ENCODE data around the gene FGR.
A peak's percentile ranks its signal among the peaks of the same experiment; 100 is the strongest.
"Not testable (repeated sequence)": the region's sequence is repeated elsewhere in the genome, so short reads cannot be mapped to it uniquely, and the experiment has no call there.

FGR gene

DNA sequence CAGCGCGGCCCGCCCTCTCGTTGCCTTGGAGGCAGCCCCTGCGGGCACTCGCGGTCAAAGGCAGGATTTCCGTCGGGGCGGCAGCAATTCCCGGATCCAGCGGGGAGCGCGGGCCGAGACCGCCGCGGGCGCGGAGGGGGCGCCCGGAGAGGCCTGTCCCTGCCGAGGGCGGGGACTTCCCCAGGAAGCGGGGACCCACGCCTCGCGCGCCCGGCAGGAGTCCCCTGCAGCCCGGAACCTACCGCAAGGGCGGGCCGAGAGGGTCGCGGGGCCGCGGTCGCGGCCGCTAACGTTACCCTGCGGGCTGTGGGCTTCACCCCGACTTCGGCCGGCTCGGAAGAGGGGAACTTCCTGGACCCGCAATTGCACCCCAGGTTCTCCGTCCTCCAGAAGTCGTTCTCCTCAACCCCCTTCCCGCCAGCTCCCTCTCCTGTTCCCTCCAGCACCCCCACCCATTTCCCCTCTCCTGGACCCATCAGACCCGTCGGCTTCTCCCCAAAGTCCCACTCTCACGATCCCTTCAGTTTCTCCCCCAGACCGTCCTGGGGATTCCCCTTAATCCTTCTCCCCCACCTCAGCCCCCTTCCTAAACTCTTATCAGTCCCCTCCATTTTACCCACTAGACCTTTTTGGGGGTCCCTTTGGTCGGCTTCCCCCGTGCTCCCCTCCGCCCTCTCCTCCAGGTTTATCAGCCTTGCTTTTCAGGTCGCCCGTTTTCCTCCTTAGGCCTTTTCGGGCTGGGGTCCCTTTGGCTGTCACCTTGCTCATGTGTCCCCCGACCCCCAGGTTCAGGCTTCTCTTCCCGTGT lies 604 bp downstream of the FGR start:
- peak; percentile 40 for DNase-seq

DNA sequence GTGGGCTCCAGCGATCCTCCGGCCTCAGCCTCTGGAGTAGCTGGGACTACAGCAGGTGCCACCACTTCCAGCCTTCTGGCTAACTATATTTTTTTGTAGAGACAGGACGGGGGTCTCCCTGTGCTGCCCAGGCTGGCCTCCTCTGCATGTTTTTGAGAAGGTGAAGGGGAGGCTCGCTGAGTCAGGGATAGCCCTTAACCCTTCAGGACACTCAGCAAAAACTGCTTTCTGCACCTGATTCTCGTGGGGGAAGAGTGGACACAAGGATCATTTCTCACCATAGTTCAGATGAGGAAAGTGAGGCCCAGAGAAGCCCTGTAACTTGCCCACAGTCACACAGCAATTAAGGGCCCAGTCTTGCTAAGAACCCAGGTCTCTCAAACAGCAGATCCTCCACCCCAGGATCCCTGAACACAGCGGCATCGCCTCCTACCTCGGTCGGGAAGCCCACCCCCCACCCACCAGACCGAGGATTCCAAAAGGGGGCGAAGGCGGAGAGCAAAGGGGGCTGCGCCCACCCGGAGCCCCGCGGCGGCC lies 1.3 kb downstream of the FGR start:
- no peak for DNase-seq

DNA sequence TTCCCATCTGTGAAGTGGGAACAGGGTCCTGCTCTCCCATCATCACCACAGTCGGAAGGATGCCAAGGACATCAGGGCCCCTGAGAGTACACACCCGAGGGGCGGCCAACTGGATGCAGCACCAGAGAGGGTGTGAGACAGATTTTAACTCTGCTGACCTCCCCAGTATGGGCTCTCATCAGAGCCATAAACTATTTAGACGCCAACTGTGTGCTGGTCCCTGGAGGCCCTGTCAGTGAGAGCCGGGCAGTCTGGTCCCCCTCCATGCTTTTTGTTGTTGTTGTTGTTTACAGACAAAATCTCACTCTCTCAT lies 1.7 kb downstream of the FGR start:
- no peak for DNase-seq

DNA sequence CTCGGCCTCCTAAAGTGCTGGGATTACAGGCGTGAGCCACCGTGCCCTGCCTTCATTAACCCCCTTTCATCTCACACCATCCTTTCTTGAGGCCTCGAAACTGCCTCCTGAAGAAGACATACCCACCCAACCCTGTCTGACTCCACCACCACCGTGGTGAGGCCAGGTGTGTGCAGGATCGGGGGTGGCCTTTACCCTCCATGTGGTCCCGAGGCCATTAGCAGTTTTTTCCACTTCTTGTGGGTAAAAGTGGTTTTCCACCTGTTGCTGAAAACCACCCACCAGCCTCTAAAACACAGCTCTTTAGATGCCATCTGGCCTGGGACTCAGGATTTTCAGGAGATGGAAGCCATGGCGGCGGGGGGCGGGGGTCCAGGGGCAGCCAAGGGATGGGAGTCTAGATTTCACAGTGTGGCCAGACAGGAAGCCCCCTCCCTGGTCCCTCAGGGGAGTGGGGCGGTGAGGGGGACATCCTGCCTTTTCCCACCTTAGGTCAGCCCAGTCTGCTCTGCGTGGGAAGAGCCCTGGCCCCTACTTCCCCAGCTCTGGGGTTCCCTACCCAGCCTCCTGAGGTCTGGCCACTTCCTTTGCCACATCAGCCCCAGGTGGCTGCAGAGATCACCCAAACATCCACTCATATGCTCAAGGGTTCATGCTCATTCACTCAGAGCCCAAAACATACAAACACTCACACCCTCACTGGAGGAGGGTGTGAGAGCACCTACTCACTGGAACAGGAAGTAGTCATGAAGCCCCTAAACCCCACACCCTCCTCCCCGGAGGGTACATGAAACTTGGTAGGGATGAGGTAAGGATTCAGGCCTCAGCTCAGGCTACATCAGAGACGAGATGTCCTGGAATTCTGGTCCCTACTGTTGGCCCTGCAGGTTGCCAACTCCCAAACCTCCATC lies 2.3 kb downstream of the FGR start:
- DNase-seq, result peak; percentile 79

DNA sequence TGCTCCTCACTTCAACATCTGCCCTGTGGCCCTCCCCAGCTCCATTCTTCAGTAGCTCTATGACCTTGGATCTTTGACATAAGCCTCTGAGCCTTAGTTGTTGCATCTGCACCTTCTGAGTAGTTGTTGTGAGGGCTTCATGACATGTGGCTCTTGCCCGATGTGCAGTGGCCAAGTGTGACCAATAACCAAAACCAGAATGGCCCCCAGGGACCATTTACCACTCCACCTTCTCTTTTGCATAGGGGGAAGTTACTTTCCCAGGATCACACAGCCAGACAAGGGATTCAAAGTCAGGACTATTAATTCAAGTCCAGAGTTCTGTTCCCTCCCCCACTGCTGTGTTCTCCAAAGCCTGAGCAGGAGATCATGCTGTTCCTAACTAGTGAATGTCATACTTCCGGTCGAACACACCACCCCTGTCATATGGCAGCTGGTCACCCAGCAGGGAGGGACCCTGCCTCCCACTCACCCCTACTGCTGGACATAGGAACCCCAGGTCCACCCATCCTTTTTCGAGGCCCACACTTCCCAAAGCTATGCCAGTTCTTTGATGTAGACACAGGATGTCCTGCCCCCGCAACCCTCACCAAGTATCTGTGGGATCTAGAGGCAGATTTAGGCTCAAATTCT lies 4.0 kb downstream of the FGR start:
- no peak for DNase-seq

DNA sequence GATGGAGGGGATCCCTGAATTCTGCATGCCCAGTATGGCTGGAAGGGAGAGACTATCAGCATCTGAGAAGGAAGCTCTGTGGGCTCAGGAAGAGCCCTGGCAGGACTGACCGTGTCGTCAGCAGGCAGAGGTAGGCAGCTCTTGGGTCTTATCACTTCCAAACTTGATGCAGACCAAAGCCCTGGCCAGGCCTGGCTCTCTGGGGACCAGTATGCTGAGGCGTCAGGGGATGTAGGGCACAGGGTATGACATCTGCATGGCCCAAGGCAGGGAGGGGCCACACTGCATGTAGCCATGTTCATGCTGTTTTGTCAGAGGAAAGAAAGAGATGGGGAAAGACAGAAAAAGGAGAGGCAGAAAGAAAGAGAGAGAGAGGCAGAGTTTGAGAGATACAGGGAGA lies 6.3 kb downstream of the FGR start:
- no peak for DNase-seq

DNA sequence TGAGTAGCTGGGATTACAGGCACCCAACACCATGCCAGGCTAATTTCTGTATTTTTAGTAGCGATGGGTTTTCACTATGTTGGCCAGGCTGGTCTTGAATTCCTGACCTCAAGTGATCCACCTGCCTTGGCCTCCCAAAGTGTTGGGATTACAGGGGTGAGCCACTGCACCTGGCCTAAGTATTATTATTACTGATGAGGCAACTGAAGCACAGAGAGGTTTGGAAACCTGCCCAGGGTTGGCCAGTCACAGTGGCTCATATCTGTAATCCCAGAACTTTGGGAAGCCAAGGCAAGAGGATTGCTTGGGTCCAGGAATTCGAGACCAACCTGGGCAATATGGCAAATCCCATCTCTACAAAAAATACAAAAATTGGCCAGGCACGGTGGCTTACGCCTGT lies 7.3 kb downstream of the FGR start:
- not testable (repeated sequence) for DNase-seq

DNA sequence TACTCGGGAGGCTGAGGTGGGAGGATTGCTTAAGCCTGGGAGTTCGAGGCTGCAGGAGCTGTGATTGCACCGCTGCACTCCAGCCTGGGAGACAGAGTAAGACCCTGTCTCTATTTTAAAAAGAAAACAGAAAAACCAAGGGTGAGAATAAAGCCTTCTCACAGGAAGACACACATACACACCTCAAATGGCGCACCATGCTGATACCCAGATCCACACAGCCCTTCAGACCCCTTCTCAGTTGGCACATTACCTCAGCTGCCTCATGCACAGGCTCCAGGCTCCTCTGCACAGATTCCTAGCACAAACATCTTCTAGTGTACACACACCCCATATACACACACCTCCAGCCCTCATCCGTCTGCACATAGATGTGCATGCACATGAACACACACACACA lies 7.9 kb downstream of the FGR start:
- DNase-seq, result no peak

DNA sequence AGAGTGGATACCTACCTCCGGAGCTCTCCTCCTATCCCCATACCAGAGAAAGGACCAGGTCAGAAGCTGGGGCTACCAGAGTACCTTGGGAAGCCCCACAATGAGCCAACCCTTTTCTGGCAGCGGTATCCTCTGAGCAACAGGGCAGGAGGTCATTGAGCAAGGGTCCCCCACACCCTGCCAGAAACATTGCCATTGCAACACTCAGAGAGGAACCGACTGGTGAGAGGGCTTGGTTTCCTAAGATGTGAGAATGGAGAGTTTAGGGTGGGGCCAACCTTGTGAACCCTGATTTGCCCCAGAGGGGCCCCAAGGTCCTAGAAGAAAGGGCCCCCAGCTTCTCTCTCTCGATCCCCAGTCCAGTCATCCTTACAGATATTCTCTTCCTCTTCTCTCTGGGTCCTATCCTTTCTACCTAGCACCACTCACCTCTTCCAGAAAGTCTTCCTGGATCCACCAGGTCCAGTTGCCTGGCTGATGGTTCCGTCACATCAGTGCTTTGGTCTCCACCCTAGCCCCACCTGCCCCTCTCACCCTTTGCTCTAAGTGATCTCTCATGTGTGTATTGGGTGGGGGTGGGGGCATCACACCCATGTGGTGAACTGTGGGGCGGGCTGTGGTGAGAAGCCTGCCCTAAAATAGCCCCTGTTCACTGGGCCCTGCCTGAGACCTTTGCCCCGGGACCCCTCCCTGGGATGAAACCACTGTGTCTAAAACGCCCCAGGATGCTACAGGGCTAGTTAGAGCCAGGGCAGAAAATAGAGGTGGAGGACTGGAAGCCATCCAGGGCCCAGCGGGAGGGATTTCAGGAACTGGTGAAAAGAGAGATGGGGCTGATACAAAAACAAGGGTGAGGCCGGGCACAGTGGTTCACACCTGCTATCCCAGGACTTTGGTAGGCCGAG lies 8.7 kb downstream of the FGR start:
- no peak for DNase-seq

DNA sequence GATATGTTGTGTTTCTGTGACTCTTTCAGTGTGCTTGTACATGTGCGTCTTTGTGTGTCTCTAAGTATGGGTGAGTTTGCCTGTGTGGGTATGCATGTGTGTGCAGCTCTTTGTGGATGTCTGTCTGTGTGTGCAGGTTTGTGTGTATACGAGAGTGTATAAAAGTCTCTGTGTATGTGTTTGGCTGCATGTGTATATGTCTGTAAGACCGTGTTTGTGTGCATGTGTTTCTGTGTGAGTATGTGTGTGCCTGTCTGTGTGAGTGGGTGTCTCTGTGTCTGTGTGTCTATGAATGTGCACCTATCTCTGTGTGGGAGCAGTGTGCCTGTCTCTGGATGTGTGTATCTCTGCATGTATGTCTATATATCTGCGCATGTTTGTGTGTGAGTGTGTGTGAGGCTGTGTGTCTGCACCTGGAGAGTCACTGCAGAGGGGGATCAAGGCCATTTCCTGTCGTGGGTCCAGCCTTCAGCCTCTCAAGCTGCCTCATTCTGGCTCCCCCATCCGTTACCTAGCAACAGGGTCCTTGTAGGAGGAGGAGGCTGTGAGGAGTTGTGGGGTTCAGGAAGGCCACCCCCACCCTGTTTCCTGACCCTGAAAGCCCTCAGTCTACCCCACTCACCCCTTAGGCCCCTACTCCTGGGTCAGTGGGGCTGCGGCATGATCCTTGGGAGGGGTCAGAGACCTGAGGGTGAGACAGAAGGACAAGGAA lies 10.4 kb downstream of the FGR start:
- DNase-seq, result no peak

DNA sequence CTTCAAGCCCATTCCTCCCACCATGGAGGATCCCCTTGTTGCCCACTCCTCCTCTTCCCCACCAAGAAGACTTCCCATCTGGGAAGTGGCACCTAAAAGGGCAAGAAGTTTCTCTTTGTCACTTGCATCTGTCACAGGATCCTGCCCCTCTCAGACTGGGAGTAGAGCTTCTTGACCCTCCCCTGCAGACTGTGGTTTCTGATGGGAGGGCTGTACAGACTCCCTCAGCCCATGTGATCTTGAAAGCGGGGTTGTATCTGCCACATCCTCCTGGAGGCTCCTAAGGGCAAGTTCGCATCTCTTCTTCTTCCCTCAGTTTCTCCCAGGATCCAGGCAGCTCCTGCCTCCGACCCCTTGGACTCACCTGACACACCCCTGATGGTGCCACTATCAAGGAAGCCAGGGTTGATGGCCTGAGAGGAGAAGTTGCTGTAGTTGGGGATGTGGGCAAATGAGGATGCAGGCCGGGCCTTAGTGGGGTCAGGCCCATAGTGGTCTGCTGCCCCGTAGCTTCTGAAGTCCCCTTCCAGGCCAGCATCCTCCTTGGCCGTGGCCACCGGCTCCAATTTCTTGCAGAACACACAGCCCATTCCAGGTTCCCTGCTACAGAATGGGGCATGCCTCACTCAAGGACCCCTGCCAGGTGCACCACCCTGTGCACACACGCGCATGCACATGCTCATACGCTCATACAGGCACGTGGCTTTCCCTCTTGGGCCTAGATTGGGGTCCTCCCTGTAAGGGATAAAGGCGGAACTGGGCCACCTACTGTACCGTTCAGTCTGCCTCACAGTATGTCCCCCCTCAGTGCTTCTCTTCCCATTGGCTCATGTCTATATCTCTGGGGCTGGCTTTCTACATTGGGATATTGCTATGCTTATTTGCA lies 11.4 kb downstream of the FGR start:
- no peak for DNase-seq

DNA sequence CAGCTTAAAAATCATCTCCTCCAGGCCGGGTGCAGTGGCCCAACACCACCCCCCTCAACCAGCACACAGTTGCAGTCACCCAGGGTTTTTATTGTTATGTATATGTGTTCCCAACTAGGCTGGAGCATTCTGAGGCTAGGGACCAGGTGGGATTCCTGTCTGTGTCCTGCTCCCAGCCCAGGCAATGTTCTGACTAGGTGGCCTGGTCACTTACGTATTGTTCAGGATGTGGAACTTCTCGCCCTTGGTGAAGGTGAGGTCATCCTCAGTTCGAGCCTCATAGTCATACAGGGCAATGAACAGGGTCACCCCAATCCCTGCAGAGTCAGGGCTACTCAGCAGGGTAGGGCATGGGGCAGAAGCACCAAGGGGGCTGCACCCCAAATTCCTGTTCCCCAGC lies 12.2 kb downstream of the FGR start:
- DNase-seq, result no peak

DNA sequence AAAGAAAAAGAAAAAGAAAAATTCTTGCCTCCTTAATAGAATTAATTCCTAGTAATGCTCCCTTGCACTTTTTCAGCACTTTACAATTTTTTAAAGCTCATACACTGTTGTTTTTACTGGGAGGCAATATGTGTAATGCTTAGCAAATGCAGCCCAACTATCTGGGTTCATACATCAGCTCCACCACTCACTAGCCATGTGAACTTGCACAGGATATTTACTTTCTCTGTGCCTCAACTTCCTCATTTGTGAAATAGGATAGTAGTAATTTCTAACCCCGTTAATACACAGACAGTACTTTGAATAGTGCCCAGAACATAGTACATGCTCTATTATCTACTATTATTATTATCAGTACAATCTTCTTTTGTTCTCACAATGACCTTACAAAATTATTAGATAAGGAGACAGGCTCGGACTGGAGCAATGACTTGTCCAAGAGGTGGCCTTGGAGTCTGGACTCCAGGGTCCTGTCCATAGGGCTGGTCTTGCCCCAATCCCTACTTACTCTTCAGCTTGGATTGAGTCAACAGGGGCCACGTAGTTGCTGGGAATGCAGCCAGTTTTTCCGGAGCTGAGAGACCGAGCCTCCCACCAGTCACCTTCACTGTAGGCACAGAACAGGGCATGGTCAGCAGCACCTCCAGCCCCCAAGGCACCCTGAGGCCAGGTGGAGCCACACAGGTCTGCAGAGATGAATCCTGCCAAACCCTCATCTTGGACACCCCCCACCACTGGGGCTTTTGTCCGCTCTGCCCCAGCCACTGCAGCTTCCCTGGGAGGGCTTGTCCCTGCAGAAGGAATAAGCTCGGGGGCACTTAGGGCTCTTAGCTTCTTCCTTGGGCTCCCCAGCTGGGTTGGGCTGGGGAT lies 13.7 kb downstream of the FGR start:
- DNase-seq, result no peak

DNA sequence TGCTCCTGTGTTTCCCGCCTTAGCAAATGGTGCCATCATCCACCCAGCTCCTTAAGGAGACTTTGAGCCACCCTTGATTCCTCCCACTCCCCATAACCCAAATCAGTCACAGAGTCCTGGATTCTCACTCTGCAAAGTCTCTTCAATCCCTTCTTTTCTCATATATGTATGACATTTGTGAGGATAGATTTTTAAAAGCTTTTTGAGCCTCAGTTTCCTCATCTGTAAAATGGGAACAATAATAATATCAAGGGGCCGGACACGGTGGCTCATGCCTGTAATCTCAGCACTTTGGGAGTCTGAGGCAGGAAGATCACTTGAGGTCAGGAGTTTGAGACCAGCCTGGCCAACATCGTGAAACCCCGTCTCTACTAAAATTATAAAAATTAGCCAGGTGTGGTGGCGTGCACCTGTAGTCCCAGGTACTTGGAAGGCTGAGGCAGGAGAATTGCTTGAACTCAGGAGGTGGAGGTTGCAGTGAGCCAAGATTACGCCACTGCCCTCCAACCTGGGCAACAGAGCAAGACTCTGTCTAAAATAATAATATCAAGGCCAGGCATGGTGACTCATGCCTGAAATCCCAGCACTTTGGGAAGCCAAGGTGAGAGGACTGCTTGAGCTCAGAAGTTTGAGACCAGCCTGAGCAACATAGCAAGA lies 15.1 kb downstream of the FGR start:
- not testable (repeated sequence) for DNase-seq

DNA sequence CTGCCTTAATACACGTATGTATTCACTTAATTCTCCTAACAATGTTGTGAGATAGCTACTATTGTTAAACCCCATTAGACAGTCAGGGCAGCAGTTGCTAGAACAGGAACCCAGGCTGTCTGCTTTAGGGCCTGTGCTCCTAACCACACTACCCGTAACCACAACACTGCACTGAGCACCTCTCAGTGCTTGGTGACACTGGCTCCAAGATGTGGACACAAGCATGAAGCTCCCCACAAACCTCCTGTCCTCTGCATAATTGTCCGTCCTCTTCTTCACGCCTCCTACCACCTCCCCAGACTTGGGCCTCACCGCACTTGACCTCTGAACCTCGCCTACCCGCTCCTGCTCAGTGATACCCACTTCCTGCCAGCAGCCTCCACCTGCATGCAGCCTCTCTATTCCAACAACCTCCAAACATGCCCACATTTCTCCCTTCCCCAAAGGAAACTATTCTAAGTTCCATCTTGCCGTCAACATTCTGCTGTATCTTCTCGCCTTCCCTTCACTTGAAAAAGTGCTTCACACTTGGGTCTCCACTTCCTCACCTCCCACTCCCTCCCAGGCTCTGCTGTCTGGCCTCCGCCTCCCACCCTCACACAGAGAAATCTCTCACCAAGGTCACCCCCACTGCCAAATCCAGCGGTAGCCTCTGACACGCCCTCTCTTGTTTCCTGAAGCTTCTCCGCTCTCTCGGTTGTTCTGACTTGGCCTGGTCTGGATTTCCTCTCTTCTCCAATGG lies 16.5 kb downstream of the FGR start:
- DNase-seq, result peak; percentile 40

DNA sequence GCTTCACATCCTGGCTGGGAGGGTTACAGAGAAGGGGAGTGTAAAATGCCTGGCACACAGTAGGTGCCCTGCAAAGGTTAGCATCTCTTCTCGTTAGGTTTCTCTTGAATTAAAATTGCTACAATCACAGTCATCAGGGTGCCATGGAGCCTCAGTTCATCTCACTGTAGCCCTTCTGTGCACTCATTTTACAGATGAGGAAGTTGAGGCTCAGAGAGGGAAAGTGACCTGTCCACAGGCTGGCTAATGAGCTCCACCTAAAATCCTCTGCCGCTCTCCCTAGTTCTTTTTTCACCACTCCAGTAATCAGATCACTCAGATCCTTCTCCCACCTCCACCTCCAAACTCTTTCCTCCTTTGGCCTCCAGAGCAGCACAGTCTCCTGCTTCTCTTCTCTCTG lies 17.6 kb downstream of the FGR start:
- DNase-seq, result no peak

DNA sequence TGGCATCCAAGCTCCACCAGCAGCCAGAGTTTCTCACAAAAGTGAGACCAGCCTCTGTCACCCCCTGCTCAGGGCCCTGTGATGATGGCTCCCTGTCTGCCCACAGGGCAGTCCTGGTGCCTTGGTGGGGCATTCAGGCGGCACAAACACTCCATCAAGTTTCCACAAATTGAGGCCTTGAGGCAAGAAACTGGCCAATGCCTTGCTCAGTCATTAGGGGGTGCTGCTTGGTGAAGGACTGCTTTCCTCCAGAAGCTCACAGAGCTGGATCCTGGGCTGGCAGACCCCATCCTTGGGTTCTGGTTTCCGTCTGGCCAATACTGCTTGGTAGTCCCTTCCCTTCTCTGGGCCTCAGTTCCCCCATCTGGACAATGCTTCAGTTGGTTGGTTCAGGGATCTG lies 18.5 kb downstream of the FGR start:
- DNase-seq, result no peak

All from activated CD4-positive, alpha-beta T cell treated with anti-CD3 and anti-CD28 coated beads for 48 hours (primary cell).